Astrocyte (in vitro differentiated cells and primary cell): ENCODE results near the gene TERB1.

ENCODE experiments used
- EZH2 ChIP-seq: IDR thresholded peaks from 2 replicates; pipeline ENCODE4 v1.6.1; 2012; ENCODE audit warnings: mild to moderate bottlenecking, low read length, inconsistent platforms; ENCODE audit not compliant: insufficient read depth
- TF ChIP-seq, protein P1 (sequence below): IDR thresholded peaks from 2 replicates; pipeline ENCODE4 v1.5.1; 2011; ENCODE audit warnings: low read depth, mild to moderate bottlenecking, inconsistent platforms, low read length, moderate library complexity; ENCODE audit not compliant: insufficient read depth

DNA sequence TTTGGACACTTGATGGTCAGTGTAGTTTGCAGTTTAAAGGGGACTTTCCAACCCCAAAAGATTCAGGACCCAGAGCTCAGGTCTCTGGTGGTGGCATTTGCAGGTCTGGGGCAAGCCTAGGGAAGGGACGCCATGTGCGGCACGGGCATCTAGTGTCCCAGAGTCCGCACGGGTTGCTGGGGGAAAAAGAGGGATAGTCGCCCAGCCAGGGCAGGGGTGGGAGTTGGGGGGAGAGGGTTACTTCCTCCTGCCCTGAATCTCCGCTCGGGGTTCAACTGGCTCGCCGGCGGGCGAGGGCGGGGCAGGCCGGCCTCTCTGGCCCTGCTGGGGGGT, 42.6 kb upstream of the TERB1 start:
- TF ChIP-seq, protein P1, sequence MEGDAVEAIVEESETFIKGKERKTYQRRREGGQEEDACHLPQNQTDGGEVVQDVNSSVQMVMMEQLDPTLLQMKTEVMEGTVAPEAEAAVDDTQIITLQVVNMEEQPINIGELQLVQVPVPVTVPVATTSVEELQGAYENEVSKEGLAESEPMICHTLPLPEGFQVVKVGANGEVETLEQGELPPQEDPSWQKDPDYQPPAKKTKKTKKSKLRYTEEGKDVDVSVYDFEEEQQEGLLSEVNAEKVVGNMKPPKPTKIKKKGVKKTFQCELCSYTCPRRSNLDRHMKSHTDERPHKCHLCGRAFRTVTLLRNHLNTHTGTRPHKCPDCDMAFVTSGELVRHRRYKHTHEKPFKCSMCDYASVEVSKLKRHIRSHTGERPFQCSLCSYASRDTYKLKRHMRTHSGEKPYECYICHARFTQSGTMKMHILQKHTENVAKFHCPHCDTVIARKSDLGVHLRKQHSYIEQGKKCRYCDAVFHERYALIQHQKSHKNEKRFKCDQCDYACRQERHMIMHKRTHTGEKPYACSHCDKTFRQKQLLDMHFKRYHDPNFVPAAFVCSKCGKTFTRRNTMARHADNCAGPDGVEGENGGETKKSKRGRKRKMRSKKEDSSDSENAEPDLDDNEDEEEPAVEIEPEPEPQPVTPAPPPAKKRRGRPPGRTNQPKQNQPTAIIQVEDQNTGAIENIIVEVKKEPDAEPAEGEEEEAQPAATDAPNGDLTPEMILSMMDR, result no peak
- no peak for TF ChIP-seq EZH2
